Esophagus muscularis mucosa (tissue), 4 donors: ENCODE results near the gene MSI2.

Experiments used
- EP300 ChIP-seq: sonication (generic); formaldehyde crosslinking; IDR thresholded peaks from one replicate; pipeline ENCODE4 v1.6.1; 2017; ENCODE audit warnings: antibody characterized with exemption
- POLR2A ChIP-seq: fragments of 450-650 bp; IDR thresholded peaks from one replicate; pipeline ENCODE4 v1.6.1; 2017; ENCODE audit warnings: antibody characterized with exemption, moderate library complexity, mild to moderate bottlenecking, low read depth
- POLR2AphosphoS5 ChIP-seq, 2 donors: sonication (generic); formaldehyde crosslinking; IDR thresholded peaks; one replicate each; pipeline ENCODE4 v1.6.1; 2017; ENCODE audit warnings: antibody characterized with exemption in 2 of 2
- TF ChIP-seq, protein P1 (sequence below), 3 experiments: fragments of 200-600 bp in 2 of 3; fragments of 450-650 bp in 1 of 3; sonication (generic) in 2 of 3; IDR thresholded peaks; one replicate each; pipeline ENCODE4 v1.5.1; 2017 to 2019; ENCODE audit warnings: antibody characterized with exemption in 3 of 3, mild to moderate bottlenecking in 2 of 3, moderate library complexity in 1 of 3

DNA sequence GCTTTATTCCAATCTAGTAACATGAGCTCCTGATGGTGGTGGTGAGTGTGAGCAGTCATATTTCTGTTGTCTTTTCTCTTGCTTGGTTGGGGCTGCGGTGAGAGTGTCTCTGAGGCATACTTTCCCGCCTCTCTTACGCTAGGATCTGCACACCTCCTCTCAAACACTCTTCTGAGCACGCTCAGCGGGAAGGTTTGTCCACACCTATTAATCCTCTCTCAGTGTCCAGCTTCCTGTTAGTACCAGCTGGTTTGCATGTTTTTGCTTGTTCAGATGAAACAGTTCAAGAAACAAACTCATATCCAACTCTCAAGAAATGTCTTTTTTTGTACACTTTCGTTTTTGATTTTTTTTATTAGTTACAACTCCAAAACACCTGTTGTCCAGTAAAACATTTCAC, 399.2 kb downstream of the MSI2 start:
- TF ChIP-seq POLR2AphosphoS5 (IDR thresholded peaks at IDR 0.05) (no peak), POLR2A (no peak), EP300 (no peak)
- TF ChIP-seq, protein P1, sequence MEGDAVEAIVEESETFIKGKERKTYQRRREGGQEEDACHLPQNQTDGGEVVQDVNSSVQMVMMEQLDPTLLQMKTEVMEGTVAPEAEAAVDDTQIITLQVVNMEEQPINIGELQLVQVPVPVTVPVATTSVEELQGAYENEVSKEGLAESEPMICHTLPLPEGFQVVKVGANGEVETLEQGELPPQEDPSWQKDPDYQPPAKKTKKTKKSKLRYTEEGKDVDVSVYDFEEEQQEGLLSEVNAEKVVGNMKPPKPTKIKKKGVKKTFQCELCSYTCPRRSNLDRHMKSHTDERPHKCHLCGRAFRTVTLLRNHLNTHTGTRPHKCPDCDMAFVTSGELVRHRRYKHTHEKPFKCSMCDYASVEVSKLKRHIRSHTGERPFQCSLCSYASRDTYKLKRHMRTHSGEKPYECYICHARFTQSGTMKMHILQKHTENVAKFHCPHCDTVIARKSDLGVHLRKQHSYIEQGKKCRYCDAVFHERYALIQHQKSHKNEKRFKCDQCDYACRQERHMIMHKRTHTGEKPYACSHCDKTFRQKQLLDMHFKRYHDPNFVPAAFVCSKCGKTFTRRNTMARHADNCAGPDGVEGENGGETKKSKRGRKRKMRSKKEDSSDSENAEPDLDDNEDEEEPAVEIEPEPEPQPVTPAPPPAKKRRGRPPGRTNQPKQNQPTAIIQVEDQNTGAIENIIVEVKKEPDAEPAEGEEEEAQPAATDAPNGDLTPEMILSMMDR (IDR thresholded peaks at IDR 0.05) = no peak
